ENCODE data around the gene WDR4. TPM values are rescaled to one million over a fixed set of nuclear protein-coding genes. Genes with fewer than 3 reads are reported as not detected.

Gene WDR4
- total and polyA plus RNA-seq, 7 experiments from 2014 or later: 10.4 to 39.1 (median 29.2) TPM

GRCh38 chr21:42836767-42837301 is 42.5 kb downstream of the WDR4 start:
- Mint-ChIP-seq H3K9me3 (no peaks in the 10 kb centered on the region), H3K4me1 (peaks cover 14 to 18% (median 16%) of the 10 kb centered on the region in 7 donors), H3K36me3 (peaks cover 0 to 4% (median 0%) of the 10 kb centered on the region in 5 donors), H3K4me3 (no peak overlapping the region), H3K27ac (peak overlapping the region in 3 of 9 donors; percentile 48 to 80 (median 55)), H3K27me3 (no peaks in the 10 kb centered on the region)
- Histone ChIP-seq H3K27ac (ENCODE audit: low read depth, low read length) (no peak overlapping the region), H3K4me1 (ENCODE audit: control insufficient read depth in 2 of 2, insufficient read depth in 2 of 2, low read length in 2 of 2) (peaks cover 12 to 16% of the 10 kb centered on the region in 2 donors), H3K9me3 (ENCODE audit: control insufficient read depth in 2 of 3, low read length in 3 of 3) (no peaks in the 10 kb centered on the region), H3K4me3 (ENCODE audit: low read length) (no peak overlapping the region), H3K36me3 (ENCODE audit: control insufficient read depth in 2 of 3, insufficient read depth in 3 of 3, low read length in 3 of 3) (peaks cover 0 to 30% (median 3%) of the 10 kb centered on the region in 3 experiments), H3K27me3 (ENCODE audit: control insufficient read depth in 2 of 2, insufficient read depth in 2 of 2, low read length in 2 of 2) (no peaks in the 10 kb centered on the region)
- intact Hi-C loops (cut with micrococcal nuclease): loop anchor here in 1 of 2 donors (10.0 kb wide), 1 partner anchor 58 kb away; the partner anchor contains the start of gene NDUFV3
- ChIA-PET POLR2A (no interaction called here), CTCF (no interaction called here)
- DNase-seq (no peak), ATAC-seq (no peak)

- CTCF ChIA-PET: no interaction called here
- no peak for DNase-seq
- intact Hi-C loops (cut with micrococcal nuclease): loop anchor here in 1 of 2 donors (10.0 kb wide), 1 partner anchor 58 kb away; the partner anchor contains the start of gene NDUFV3
These were observed 43.0 kb downstream of the WDR4 start for GRCh38 chr21:42836402-42836666.

DNA sequence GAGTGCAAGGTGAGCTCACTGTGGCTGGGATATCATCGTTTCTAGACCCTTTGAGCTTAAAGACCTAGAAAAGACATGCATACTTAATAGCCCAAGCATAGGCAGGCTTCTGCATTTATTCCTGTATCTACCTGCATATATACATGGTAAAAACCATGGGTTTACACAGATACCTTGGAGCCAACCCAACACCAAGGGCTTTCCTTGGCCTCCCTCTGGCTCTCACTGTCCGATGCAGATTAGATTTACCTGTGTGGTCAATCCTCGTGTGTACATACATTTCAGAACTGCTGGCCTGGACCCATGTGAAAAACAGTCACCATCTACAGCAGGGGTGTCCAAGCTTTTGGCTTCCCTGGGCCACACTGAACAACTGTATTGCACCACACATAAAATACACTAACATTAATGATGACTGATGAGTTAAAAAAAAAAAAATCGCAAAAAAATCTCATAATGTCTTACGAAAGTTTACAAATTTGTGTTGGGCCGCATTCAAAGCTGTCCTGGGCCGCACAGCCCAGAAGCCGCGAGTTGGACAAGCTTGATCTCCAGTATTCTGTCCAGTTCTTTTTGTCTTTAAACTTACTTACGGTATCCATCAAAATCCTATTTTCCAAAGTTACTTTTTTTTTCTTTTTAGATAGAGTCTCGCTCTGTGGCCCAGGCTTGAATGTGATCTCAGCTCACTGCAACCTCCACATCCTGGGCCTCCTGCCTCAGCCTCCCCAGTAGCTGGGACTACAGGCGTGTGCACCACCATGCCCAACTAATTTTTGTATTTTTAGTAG is 43.5 kb downstream of the WDR4 start:
- H3K9me3 Mint-ChIP-seq: no peaks in the 10 kb centered on the region
- peak overlapping the region in 6 of 9 donors; percentile 15 to 72 (median 44) for H3K27ac Mint-ChIP-seq
- ChIA-PET CTCF (interaction anchor here (0.5 kb wide), 1 partner anchor 46 kb away, joined by 4 read pairs; no protein-coding TSS in a partner anchor), POLR2A (no interaction called here)
- peaks cover 12 to 26% of the 10 kb centered on the region in 2 donors for H3K4me1 ChIP-seq (ENCODE audit: control insufficient read depth in 2 of 2, insufficient read depth in 2 of 2, low read length in 2 of 2)
- H3K36me3 Mint-ChIP-seq: peaks cover 0 to 7% (median 0%) of the 10 kb centered on the region in 5 donors
- ATAC-seq (no peak), DNase-seq (no peak)
- intact Hi-C loops (cut with micrococcal nuclease): loop anchor here in 1 of 2 donors (10.0 kb wide), 1 partner anchor 59 kb away; the partner anchor contains the start of gene NDUFV3
- no peak overlapping the region for H3K4me3 ChIP-seq (ENCODE audit: low read length)
- no peak overlapping the region for H3K4me3 Mint-ChIP-seq
- peaks cover 0 to under 1% (median 0%) of the 10 kb centered on the region in 5 donors for H3K27me3 Mint-ChIP-seq
- H3K4me1 Mint-ChIP-seq: peaks cover 19 to 28% (median 25%) of the 10 kb centered on the region in 7 donors
- H3K27ac ChIP-seq (ENCODE audit: low read depth, low read length): no peak overlapping the region
- H3K27me3 ChIP-seq (ENCODE audit: control insufficient read depth in 2 of 2, insufficient read depth in 2 of 2, low read length in 2 of 2): no peaks in the 10 kb centered on the region
- H3K9me3 ChIP-seq (ENCODE audit: control insufficient read depth in 2 of 3, low read length in 3 of 3): no peaks in the 10 kb centered on the region
- peaks cover 0 to 20% (median 3%) of the 10 kb centered on the region in 3 experiments for H3K36me3 ChIP-seq (ENCODE audit: control insufficient read depth in 2 of 3, insufficient read depth in 3 of 3, low read length in 3 of 3)

More at GRCh38 chr21:42836402-42836666, 43.0 kb downstream of the WDR4 start:
- no peaks in the 10 kb centered on the region for H3K27me3 Mint-ChIP-seq
- Histone ChIP-seq H3K27me3 (ENCODE audit: control insufficient read depth in 2 of 2, insufficient read depth in 2 of 2, low read length in 2 of 2) (no peaks in the 10 kb centered on the region), H3K4me3 (ENCODE audit: low read length) (no peak overlapping the region), H3K27ac (ENCODE audit: low read depth, low read length) (no peak overlapping the region), H3K4me1 (ENCODE audit: control insufficient read depth in 2 of 2, insufficient read depth in 2 of 2, low read length in 2 of 2) (peaks cover 12 to 21% of the 10 kb centered on the region in 2 donors), H3K9me3 (ENCODE audit: control insufficient read depth in 2 of 3, low read length in 3 of 3) (no peaks in the 10 kb centered on the region), H3K36me3 (ENCODE audit: control insufficient read depth in 2 of 3, insufficient read depth in 3 of 3, low read length in 3 of 3) (peaks cover 0 to 25% (median 3%) of the 10 kb centered on the region in 3 experiments)
- ATAC-seq: no peak
- no peaks in the 10 kb centered on the region for H3K9me3 Mint-ChIP-seq
- peaks cover 17 to 23% (median 21%) of the 10 kb centered on the region in 7 donors for H3K4me1 Mint-ChIP-seq
- H3K36me3 Mint-ChIP-seq: peaks cover 0 to 7% (median 0%) of the 10 kb centered on the region in 5 donors
- peak overlapping the region in 7 of 9 donors; percentile 17 to 72 (median 49) for H3K27ac Mint-ChIP-seq
- H3K4me3 Mint-ChIP-seq: no peak overlapping the region
- POLR2A ChIA-PET: no interaction called here

GRCh38 chr21:42835211-42835610 is 44.1 kb downstream of the WDR4 start:
- Mint-ChIP-seq H3K27ac (peak overlapping the region in 4 of 9 donors; percentile 12 to 67 (median 29)), H3K4me1 (peaks cover 22 to 31% (median 28%) of the 10 kb centered on the region in 7 donors), H3K9me3 (no peaks in the 10 kb centered on the region), H3K27me3 (peaks cover 0 to 4% (median 0%) of the 10 kb centered on the region in 5 donors), H3K4me3 (no peak overlapping the region), H3K36me3 (peaks cover 0 to 7% (median 0%) of the 10 kb centered on the region in 5 donors)
- ChIA-PET POLR2A (no interaction called here), CTCF (no interaction called here)
- peaks cover 12 to 29% of the 10 kb centered on the region in 2 donors for H3K4me1 ChIP-seq (ENCODE audit: control insufficient read depth in 2 of 2, insufficient read depth in 2 of 2, low read length in 2 of 2)
- intact Hi-C loops (cut with micrococcal nuclease): loop anchor here in 1 of 2 donors (10.0 kb wide), 1 partner anchor 60 kb away; the partner anchor contains the start of gene NDUFV3
- peaks cover 0 to 14% (median 0%) of the 10 kb centered on the region in 3 experiments for H3K36me3 ChIP-seq (ENCODE audit: control insufficient read depth in 2 of 3, insufficient read depth in 3 of 3, low read length in 3 of 3)
- DNase-seq: no peak
- H3K4me3 ChIP-seq (ENCODE audit: low read length): no peak overlapping the region
- no peak overlapping the region for H3K27ac ChIP-seq (ENCODE audit: low read depth, low read length)
- no peaks in the 10 kb centered on the region for H3K9me3 ChIP-seq (ENCODE audit: control insufficient read depth in 2 of 3, low read length in 3 of 3)
- ATAC-seq: no peak
- H3K27me3 ChIP-seq (ENCODE audit: control insufficient read depth in 2 of 2, insufficient read depth in 2 of 2, low read length in 2 of 2): no peaks in the 10 kb centered on the region

GRCh38 chr21:42834726-42835191 is 44.6 kb downstream of the WDR4 start:
- intact Hi-C loops (cut with micrococcal nuclease): loop anchor here (5.0 to 10.0 kb wide), 5 partner anchors 60 to 527 kb away; partner anchors contain the start of genes NDUFV3 (in 1 of the 2) and PDE9A (in 1 of the 2)
- H3K4me1 ChIP-seq (ENCODE audit: control insufficient read depth in 2 of 2, insufficient read depth in 2 of 2, low read length in 2 of 2): peaks cover 12 to 29% of the 10 kb centered on the region in 2 donors
- POLR2A ChIA-PET: no interaction called here

More at GRCh38 chr21:42834726-42835191, 44.6 kb downstream of the WDR4 start:
- peaks cover 0 to 10% (median 0%) of the 10 kb centered on the region in 3 experiments for H3K36me3 ChIP-seq (ENCODE audit: control insufficient read depth in 2 of 3, insufficient read depth in 3 of 3, low read length in 3 of 3)
- no peaks in the 10 kb centered on the region for H3K27me3 ChIP-seq (ENCODE audit: control insufficient read depth in 2 of 2, insufficient read depth in 2 of 2, low read length in 2 of 2)
- H3K4me3 Mint-ChIP-seq: no peak overlapping the region
- peak overlapping the region in 3 of 9 donors; percentile 14 to 44 (median 38) for H3K27ac Mint-ChIP-seq
- no peak for DNase-seq
- peaks cover 0 to 4% (median 0%) of the 10 kb centered on the region in 5 donors for H3K27me3 Mint-ChIP-seq
- no peaks in the 10 kb centered on the region for H3K9me3 ChIP-seq (ENCODE audit: control insufficient read depth in 2 of 3, low read length in 3 of 3)
- peaks cover 0 to 7% (median 0%) of the 10 kb centered on the region in 5 donors for H3K36me3 Mint-ChIP-seq
- CTCF ChIA-PET: no interaction called here
- no peak overlapping the region for H3K4me3 ChIP-seq (ENCODE audit: low read length)
- no peak for ATAC-seq
- peaks cover 22 to 34% (median 28%) of the 10 kb centered on the region in 7 donors for H3K4me1 Mint-ChIP-seq
- H3K9me3 Mint-ChIP-seq: no peaks in the 10 kb centered on the region
- H3K27ac ChIP-seq (ENCODE audit: low read depth, low read length): no peak overlapping the region
